ENCODE data around the gene COL6A2.

COL6A2 gene

DNA sequence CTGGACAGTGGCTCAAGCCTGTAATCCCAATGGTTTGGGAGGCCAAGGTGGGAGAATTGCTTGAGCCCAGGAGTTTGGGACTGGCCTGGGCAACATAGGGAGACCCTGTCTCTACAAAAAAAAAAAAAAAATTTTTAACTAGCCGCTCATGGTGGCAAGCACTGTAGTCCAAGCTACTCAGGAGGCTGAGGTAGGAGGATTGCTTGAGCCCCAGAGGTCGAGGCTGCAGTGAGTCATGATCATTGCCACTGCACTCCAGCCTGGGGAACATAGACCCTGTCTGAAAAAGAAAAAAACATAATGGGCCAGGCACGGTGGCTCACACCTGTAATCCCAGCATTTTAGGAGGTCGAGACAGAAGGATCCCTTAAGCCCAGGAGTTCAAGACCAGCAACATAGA, 81.0 kb downstream of the COL6A2 start:
- Histone ChIP-seq H3K4me1 (ENCODE audit: control insufficient read depth in 2 of 2, insufficient read depth in 2 of 2, low read length in 2 of 2) (peaks cover 0 to 2% of the 10 kb centered on the region in 2 donors), H3K9ac (ENCODE audit: low read depth in 1 of 2, low read length in 2 of 2) (no peak overlapping the region), H3K27ac (ENCODE audit: low read depth in 2 of 2, low read length in 2 of 2) (no peak overlapping the region)

More for the DNA sequence above, 81.0 kb downstream of the COL6A2 start:
- Histone ChIP-seq H3K4me3 (ENCODE audit: low read length in 2 of 2) (no peak overlapping the region), H3K9me3 (ENCODE audit: control insufficient read depth in 2 of 2, low read length in 2 of 2) (no peaks in the 10 kb centered on the region), H3K36me3 (ENCODE audit: control insufficient read depth in 2 of 2, insufficient read depth in 2 of 2, low read length in 2 of 2) (no peaks in the 10 kb centered on the region), H3K27me3 (ENCODE audit: control insufficient read depth in 2 of 2, insufficient read depth in 2 of 2, low read length in 2 of 2) (no peaks in the 10 kb centered on the region)
